CD8-positive, alpha-beta memory T cell (primary cell): ENCODE data around the gene RAD52. TPM values are rescaled to one million over a fixed set of nuclear protein-coding genes. Genes with fewer than 3 reads are reported as not detected.

ENCODE experiments used
- CTCF ChIA-PET: fragments of 350-600 bp; sonication (Branson Sonifier 250); formaldehyde crosslinking; loops from one replicate; lab custom pipeline; 2021; ENCODE audit warnings: antibody characterized with exemption; lab: Charles Lee
- POLR2A ChIA-PET: fragments of 350-600 bp; sonication (Branson Sonifier 250); formaldehyde crosslinking; loops from one replicate; lab custom pipeline; 2021; ENCODE audit warnings: antibody characterized with exemption; lab: Charles Lee
- DNase-seq, 5 donors: peaks; one replicate each; pipeline versions ENCODE4 v3.0.0 to v3.0.0-alpha.2; 2020 to 2022; ENCODE audit warnings: mixed read lengths in 1 of 5
- H3K27ac ChIP-seq: one replicate; pipeline ENCODE4 v1.7.0; 2013; ENCODE audit warnings: low read depth, mild to moderate bottlenecking, low read length, moderate library complexity
- H3K27me3 ChIP-seq: 2 replicates; pipeline ENCODE4 v1.7.0; 2013; ENCODE audit warnings: low read length, mild to moderate bottlenecking; ENCODE audit not compliant: insufficient read depth, poor library complexity, severe bottlenecking
- H3K36me3 ChIP-seq: 2 replicates; pipeline ENCODE4 v1.7.0; 2013; ENCODE audit warnings: mild to moderate bottlenecking, low read length, moderate library complexity; ENCODE audit not compliant: insufficient read depth
- H3K4me1 ChIP-seq: 2 replicates; pipeline ENCODE4 v1.7.0; 2013; ENCODE audit warnings: mild to moderate bottlenecking, low read length, moderate library complexity; ENCODE audit not compliant: insufficient read depth
- H3K4me3 ChIP-seq: 2 replicates; pipeline ENCODE4 v1.7.0; 2013; ENCODE audit warnings: mild to moderate bottlenecking, low read length
- H3K9me3 ChIP-seq: 2 replicates; pipeline ENCODE4 v1.7.0; 2013; ENCODE audit warnings: mild to moderate bottlenecking, low read length
- H3K27ac Mint-ChIP-seq, 8 donors: one replicate each; pipeline ENCODE4 v1.8.0; 2020 to 2021; ENCODE audit warnings: mixed read lengths in 8 of 8, mild to moderate bottlenecking in 6 of 8, inconsistent platforms in 3 of 8, moderate library complexity in 3 of 8
- H3K27me3 Mint-ChIP-seq, 2 donors: one replicate each; pipeline ENCODE4 v1.8.0; 2020 to 2021; ENCODE audit warnings: mixed read lengths in 2 of 2, mild to moderate bottlenecking in 1 of 2, moderate library complexity in 1 of 2
- H3K36me3 Mint-ChIP-seq, 3 donors: one replicate each; pipeline ENCODE4 v1.8.0; 2020 to 2021; ENCODE audit warnings: mixed read lengths in 3 of 3, inconsistent platforms in 1 of 3, mild to moderate bottlenecking in 1 of 3
- H3K4me1 Mint-ChIP-seq, 3 donors: one replicate each; pipeline ENCODE4 v1.8.0; 2020 to 2021; ENCODE audit warnings: mixed read lengths in 3 of 3, inconsistent platforms in 1 of 3, mild to moderate bottlenecking in 1 of 3
- H3K4me3 Mint-ChIP-seq, 7 donors: one replicate each; pipeline ENCODE4 v1.8.0; 2020 to 2021; ENCODE audit warnings: mixed read lengths in 7 of 7, mild to moderate bottlenecking in 6 of 7, moderate library complexity in 4 of 7, inconsistent platforms in 2 of 7
- H3K9me3 Mint-ChIP-seq, 5 donors: one replicate each; pipeline ENCODE4 v1.8.0; 2020 to 2022; ENCODE audit warnings: mixed read lengths in 5 of 5, mild to moderate bottlenecking in 3 of 5, moderate library complexity in 2 of 5, inconsistent platforms in 1 of 5
- polyA plus RNA-seq: library from polyadenylated mRNA; unstranded; fragments of 300-500 nt; fragmentation: Illumina TruSeq; gene quantifications from one replicate; pipeline ENCODE4 v1.2.3, GENCODE V29; 2021
- total RNA-seq, 2 experiments: library from RNA; stranded (reverse); gene quantifications; one replicate each; pipeline ENCODE4 v1.2.3, GENCODE V29; 2021

RAD52 gene
- total and polyA plus RNA-seq, 3 experiments from 2014 or later = 4.1 to 13.8 (median 13.2) TPM

DNA sequence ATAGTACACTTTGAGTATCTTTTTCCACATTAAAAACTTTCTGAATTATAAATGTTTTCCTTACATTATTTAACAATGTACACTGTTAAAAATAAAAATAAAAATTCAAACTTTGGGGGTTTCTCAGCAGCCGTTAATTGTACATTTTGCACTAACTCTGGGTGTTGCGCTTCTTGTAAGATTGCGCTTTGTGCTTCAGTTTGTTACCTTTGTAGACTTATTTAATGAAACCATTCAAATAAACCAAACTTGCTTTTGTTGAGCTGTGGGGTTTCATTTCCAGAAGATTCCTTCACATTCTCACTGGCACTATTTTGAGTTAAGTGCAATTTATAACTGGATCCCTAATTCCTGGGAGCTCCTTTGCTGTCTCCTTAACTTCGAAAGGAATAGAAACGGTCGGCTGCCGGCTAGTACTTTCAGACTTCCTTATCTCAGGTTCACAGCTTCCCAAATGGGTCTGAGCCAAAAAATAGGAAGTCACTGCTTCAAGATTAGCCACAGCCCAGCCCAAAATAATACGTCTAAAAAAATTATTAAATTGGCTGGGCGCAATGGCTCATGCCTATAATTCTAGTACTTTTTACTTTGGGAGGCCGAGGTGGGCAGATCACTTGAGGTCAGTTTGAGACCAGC lies 38.2 kb downstream of the RAD52 start:
- Mint-ChIP-seq H3K4me3 (no peak overlapping the region), H3K4me1 (peaks cover 19 to 25% (median 21%) of the 10 kb centered on the region in 3 donors), H3K9me3 (no peaks in the 10 kb centered on the region), H3K36me3 (peaks cover 9 to 89% (median 29%) of the 10 kb centered on the region in 3 donors), H3K27ac (no peak overlapping the region), H3K27me3 (no peaks in the 10 kb centered on the region)
- Histone ChIP-seq H3K9me3 (no peaks in the 10 kb centered on the region), H3K4me3 (no peak overlapping the region), H3K27me3 (no peaks in the 10 kb centered on the region), H3K36me3 (peaks cover 57% of the 10 kb centered on the region), H3K4me1 (peaks cover 10% of the 10 kb centered on the region), H3K27ac (no peak overlapping the region)
- CTCF ChIA-PET = interaction anchor here (1.3 kb wide), 1 partner anchor 206 kb away, joined by 3 read pairs; no protein-coding TSS in a partner anchor
- DNase-seq = no peak
- POLR2A ChIA-PET = no interaction called here

DNA sequence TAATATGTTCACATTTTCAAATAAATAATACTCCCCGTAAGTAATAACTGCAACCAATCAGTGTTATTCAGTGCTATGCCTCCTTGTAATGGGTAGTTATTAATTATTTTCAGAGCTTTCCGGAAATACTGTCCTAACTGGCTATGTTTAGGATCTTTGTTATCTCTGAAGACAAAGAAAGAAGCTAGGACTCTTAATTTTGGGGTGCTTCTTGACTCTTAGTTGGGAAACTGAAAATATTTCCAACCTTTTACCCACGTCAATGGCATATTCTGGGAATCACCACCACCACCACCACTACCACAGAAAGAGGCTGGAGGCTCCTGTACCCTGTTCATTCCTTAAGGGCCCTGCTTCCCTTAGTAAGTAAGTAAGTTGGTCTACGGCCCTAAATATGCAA lies 39.1 kb downstream of the RAD52 start:
- POLR2A ChIA-PET = no interaction called here
- no peaks in the 10 kb centered on the region for H3K27me3 Mint-ChIP-seq
- Histone ChIP-seq H3K4me1 (peaks cover 8% of the 10 kb centered on the region), H3K27me3 (no peaks in the 10 kb centered on the region), H3K36me3 (peaks cover 61% of the 10 kb centered on the region), H3K4me3 (no peak overlapping the region), H3K9me3 (no peaks in the 10 kb centered on the region), H3K27ac (no peak overlapping the region)
- H3K36me3 Mint-ChIP-seq = peaks cover 9 to 89% (median 29%) of the 10 kb centered on the region in 3 donors
- H3K4me1 Mint-ChIP-seq = peaks cover 26 to 29% (median 27%) of the 10 kb centered on the region in 3 donors
- H3K4me3 Mint-ChIP-seq = peak overlapping the region in 1 of 7 donors; percentile 23
- CTCF ChIA-PET = no interaction called here
- no peak for DNase-seq
- peak overlapping the region in 2 of 8 donors; percentile 4 to 43 for H3K27ac Mint-ChIP-seq
- no peaks in the 10 kb centered on the region for H3K9me3 Mint-ChIP-seq

DNA sequence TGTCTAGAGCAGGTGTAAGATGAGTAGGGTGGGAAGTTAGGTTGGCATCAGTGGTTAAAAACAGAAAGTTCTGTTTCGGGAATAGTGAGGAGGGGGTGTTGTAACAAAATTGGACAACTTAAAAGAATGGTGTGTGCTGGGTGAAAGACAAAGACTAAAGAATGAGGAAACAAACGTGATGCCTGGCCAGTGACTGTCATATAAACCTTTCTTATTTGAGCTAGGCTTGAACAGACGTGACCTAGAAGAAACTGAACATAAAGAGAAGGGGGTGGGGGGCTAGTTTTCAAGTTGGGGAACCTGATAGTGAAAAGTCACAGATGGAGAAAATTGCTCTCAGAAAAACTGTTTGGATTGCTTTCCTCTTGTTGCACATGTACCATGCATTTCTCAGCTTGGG lies 39.6 kb downstream of the RAD52 start:
- Mint-ChIP-seq H3K9me3 (no peaks in the 10 kb centered on the region), H3K36me3 (peaks cover 9 to 89% (median 27%) of the 10 kb centered on the region in 3 donors), H3K27me3 (no peaks in the 10 kb centered on the region), H3K4me3 (no peak overlapping the region), H3K4me1 (peaks cover 25 to 29% (median 27%) of the 10 kb centered on the region in 3 donors), H3K27ac (peak overlapping the region in 5 of 8 donors; percentile 1 to 62 (median 14))
- CTCF ChIA-PET = no interaction called here
- Histone ChIP-seq H3K4me1 (peaks cover 6% of the 10 kb centered on the region), H3K9me3 (no peaks in the 10 kb centered on the region), H3K4me3 (no peak overlapping the region), H3K36me3 (peaks cover 62% of the 10 kb centered on the region), H3K27me3 (no peaks in the 10 kb centered on the region), H3K27ac (no peak overlapping the region)
- POLR2A ChIA-PET = no interaction called here
- DNase-seq = no peak

DNA sequence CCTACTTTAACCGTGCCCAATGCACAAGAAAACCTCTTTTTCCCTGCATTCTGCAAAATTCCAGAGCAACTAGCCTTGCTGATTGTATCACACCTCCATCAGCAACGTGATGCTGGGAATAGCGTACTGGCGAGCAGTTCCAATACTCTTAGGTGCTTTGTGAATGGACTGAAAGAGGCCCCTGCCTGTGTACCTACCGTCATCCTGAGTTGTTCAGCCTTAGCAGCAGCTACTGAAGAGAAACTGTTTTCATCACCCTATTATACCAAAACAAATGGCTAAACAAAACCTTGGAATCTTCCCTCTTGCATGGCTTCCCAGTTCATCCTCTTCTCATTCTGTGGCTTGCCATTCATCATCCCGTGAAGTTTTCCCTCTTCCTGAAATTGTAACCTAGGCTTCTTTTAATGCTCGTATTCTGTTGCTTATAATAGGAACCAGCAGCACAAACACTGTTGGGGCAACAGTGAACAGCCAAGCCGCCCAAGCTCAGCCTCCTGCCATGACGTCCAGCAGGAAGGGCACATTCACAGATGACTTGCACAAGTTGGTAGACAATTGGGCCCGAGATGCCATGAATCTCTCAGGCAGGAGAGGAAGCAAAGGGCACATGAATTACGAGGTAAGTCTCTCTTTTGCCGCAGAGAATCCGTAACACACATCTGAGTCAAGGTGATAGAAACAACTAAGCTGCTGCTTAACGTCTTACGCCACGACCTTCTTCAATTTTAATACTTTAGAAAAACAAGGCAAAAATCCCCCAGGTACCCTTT lies 41.9 kb downstream of the RAD52 start:
- Histone ChIP-seq H3K27ac (no peak overlapping the region), H3K36me3 (peaks cover 78% of the 10 kb centered on the region), H3K9me3 (no peaks in the 10 kb centered on the region), H3K4me3 (no peak overlapping the region), H3K4me1 (peaks cover 12% of the 10 kb centered on the region), H3K27me3 (no peaks in the 10 kb centered on the region)
- Mint-ChIP-seq H3K36me3 (peaks cover 9 to 90% (median 36%) of the 10 kb centered on the region in 3 donors), H3K27me3 (no peaks in the 10 kb centered on the region), H3K4me1 (peaks cover 28 to 37% (median 34%) of the 10 kb centered on the region in 3 donors), H3K4me3 (no peak overlapping the region), H3K9me3 (no peaks in the 10 kb centered on the region), H3K27ac (peak overlapping the region in 6 of 8 donors; percentile 1 to 78 (median 67))
- CTCF ChIA-PET = interaction anchor here (0.6 to 1.0 kb wide), 2 partner anchors 42 to 455 kb away, joined by 3 to 5 read pairs; partner anchors contain the start of gene RAD52
- no peak for DNase-seq
- POLR2A ChIA-PET = no interaction called here

DNA sequence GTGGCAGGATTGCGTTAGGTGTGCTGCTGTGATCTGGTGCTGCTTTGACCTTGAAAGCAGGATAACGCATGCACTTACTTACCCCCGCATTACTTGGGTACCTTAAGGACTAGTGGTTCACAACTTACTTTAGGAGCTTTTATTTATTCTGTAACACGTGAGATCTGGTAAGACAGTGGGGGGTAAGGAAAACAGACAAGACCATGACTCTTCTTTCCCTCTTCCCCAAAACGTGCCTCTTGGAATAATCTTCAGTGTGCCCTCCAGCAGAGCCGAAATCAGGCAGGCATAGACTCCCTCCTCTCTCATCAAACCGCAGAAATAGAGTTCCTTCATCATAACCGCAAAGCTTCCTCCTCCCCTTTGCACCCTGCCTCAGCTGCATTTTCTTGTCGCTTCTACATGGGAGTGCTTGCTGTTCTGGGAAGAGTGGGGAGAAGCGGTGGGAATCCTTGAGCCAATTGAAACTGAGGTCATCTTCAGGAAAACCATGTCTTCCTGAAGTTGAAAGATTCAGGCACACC lies 43.4 kb downstream of the RAD52 start:
- Mint-ChIP-seq H3K27ac (peak overlapping the region in 7 of 8 donors; percentile 42 to 83 (median 64)), H3K27me3 (no peaks in the 10 kb centered on the region), H3K4me3 (peak overlapping the region in 5 of 7 donors; percentile 17 to 49 (median 42)), H3K9me3 (no peaks in the 10 kb centered on the region), H3K36me3 (peaks cover 17 to 94% (median 43%) of the 10 kb centered on the region in 3 donors), H3K4me1 (peaks cover 28 to 37% (median 34%) of the 10 kb centered on the region in 3 donors)
- ChIA-PET POLR2A (no interaction called here), CTCF (interaction anchor here (0.6 to 1.4 kb wide), 2 partner anchors 42 to 43 kb away, joined by 3 read pairs; partner anchors contain the start of gene RAD52)
- Histone ChIP-seq H3K27ac (no peak overlapping the region), H3K36me3 (peaks cover 89% of the 10 kb centered on the region), H3K9me3 (no peaks in the 10 kb centered on the region), H3K27me3 (no peaks in the 10 kb centered on the region), H3K4me1 (peaks cover 12% of the 10 kb centered on the region), H3K4me3 (no peak overlapping the region)
- peak in 1 of 5 donors; percentile 29 for DNase-seq

DNA sequence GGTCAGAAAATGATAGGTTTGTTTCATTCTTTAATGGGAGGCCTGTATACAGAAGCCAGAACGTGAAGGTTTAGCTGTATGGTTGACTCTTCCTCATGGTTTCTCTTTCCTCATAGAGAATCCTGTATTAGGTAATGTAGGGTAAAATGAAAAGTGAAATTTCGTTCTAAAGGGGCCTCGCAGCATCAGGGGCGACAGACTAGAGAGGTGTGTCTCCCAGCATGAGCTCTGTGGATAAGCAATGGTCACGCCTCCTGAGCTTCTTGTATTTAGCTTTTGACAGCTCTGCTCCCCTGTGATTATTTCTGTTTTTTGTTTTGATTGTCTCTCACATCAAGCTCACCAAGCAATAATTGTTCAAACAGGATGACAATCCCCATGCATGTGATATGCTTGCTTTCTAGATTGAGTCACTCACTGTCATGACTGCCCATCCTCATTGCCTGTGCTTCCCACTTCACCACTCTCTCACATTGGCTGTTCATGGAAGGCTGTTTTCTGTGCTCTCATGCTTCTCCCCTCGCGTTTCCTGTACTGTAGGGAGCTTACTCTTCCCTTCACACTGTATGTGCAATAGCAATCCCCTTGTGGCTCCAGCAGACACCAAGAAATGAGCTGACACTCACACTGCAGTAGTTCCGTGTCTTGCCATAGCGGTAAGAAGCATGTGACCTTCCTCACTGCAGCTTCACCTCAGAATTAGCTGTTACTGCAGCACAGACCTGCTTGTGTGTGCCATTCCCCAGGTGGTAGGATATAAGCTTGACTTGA lies 44.0 kb downstream of the RAD52 start:
- peaks cover 91% of the 10 kb centered on the region for H3K36me3 ChIP-seq
- peaks cover 12% of the 10 kb centered on the region for H3K4me1 ChIP-seq
- no peaks in the 10 kb centered on the region for H3K27me3 ChIP-seq
- CTCF ChIA-PET = interaction anchor here (0.6 to 1.4 kb wide), 2 partner anchors 43 to 44 kb away, joined by 3 read pairs; partner anchors contain the start of gene RAD52
- H3K27ac ChIP-seq = no peak overlapping the region
- peak overlapping the region; percentile 45 to 94 (median 72) for H3K27ac Mint-ChIP-seq
- H3K27me3 Mint-ChIP-seq = no peaks in the 10 kb centered on the region
- DNase-seq = peak in 1 of 5 donors; percentile 20
- POLR2A ChIA-PET = no interaction called here
- peaks cover 19 to 96% (median 48%) of the 10 kb centered on the region in 3 donors for H3K36me3 Mint-ChIP-seq
- H3K9me3 Mint-ChIP-seq = no peaks in the 10 kb centered on the region
- H3K4me1 Mint-ChIP-seq = peaks cover 28 to 37% (median 34%) of the 10 kb centered on the region in 3 donors
- H3K9me3 ChIP-seq = no peaks in the 10 kb centered on the region
- H3K4me3 ChIP-seq = no peak overlapping the region
- H3K4me3 Mint-ChIP-seq = peak overlapping the region; percentile 4 to 49 (median 42)

DNA sequence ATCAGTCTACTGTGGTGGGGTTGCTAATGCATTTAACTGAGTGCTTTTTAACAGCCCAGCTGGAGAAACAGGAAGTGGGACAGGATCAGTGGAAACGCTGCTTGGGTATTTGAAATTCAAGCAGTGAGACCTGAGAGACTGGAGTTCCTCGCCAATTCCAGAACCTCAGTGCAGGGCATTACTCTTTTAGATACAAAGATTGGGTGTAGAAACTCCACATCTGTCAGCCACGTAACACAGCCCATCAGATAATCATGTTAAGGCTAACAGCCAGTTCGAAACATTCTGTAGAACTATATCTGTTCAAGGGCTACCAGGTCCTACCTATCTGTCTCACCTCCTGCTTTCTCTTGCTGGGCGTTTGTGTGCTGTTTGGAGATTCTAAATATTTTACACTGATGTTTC lies 45.5 kb downstream of the RAD52 start:
- peaks cover 88% of the 10 kb centered on the region for H3K36me3 ChIP-seq
- H3K9me3 Mint-ChIP-seq = no peaks in the 10 kb centered on the region
- ChIA-PET POLR2A (no interaction called here), CTCF (interaction anchor here (0.8 kb wide), 1 partner anchor 10 kb away, joined by 3 read pairs; no protein-coding TSS in a partner anchor)
- no peak overlapping the region for H3K4me3 ChIP-seq
- peaks cover 12% of the 10 kb centered on the region for H3K4me1 ChIP-seq
- no peaks in the 10 kb centered on the region for H3K9me3 ChIP-seq
- H3K27ac Mint-ChIP-seq = peak overlapping the region in 7 of 8 donors; percentile 1 to 94 (median 64)
- DNase-seq = no peak
- no peak overlapping the region for H3K27ac ChIP-seq
- H3K36me3 Mint-ChIP-seq = peaks cover 19 to 95% (median 46%) of the 10 kb centered on the region in 3 donors
- H3K4me3 Mint-ChIP-seq = no peak overlapping the region
- H3K27me3 Mint-ChIP-seq = no peaks in the 10 kb centered on the region
- H3K27me3 ChIP-seq = no peaks in the 10 kb centered on the region
- peaks cover 28 to 37% (median 34%) of the 10 kb centered on the region in 3 donors for H3K4me1 Mint-ChIP-seq
